Parathyroid adenoma (tissue), 2 donors: ENCODE measurements around the gene TRIM26.

Source experiments
- H2AFZ ChIP-seq: fragments of 300-600 bp; sonication (generic); one replicate; pipeline ENCODE4 v1.7.0; 2017; ENCODE audit warnings: antibody characterized with exemption, mild to moderate bottlenecking
- H3K27ac ChIP-seq: fragments of 300-600 bp; sonication (generic); one replicate; pipeline ENCODE4 v1.7.0; 2017
- H3K27me3 ChIP-seq: fragments of 300-600 bp; sonication (generic); one replicate; pipeline ENCODE4 v1.7.0; 2017; ENCODE audit warnings: low read length; ENCODE audit not compliant: control insufficient read depth, insufficient read depth
- H3K36me3 ChIP-seq: fragments of 300-600 bp; sonication (generic); one replicate; pipeline ENCODE4 v1.7.0; 2017; ENCODE audit warnings: low read length; ENCODE audit not compliant: control insufficient read depth, insufficient read depth
- H3K4me1 ChIP-seq: fragments of 300-600 bp; sonication (generic); one replicate; pipeline ENCODE4 v1.7.0; 2017; ENCODE audit warnings: control low read depth
- H3K4me2 ChIP-seq: fragments of 300-600 bp; sonication (generic); one replicate; pipeline ENCODE4 v1.7.0; 2017; ENCODE audit warnings: low read length
- H3K4me3 ChIP-seq: fragments of 300-600 bp; sonication (generic); one replicate; pipeline ENCODE4 v1.7.0; 2017; ENCODE audit warnings: low read depth, low read length
- H3K79me2 ChIP-seq: fragments of 300-600 bp; sonication (generic); one replicate; pipeline ENCODE4 v1.7.0; 2017; ENCODE audit warnings: control low read depth
- H3K9ac ChIP-seq: fragments of 300-600 bp; sonication (generic); one replicate; pipeline ENCODE4 v1.7.0; 2017; ENCODE audit warnings: mild to moderate bottlenecking
- H3K9me3 ChIP-seq: fragments of 300-600 bp; sonication (generic); one replicate; pipeline ENCODE4 v1.7.0; 2017; ENCODE audit warnings: low read length; ENCODE audit not compliant: control insufficient read depth
- CTCF ChIP-seq: fragments of 300-600 bp; sonication (generic); IDR thresholded peaks from one replicate; pipeline ENCODE4 v1.7.0; 2017; ENCODE audit warnings: antibody characterized with exemption, mild to moderate bottlenecking
- donor health status: primary hyperparathyroidism.

The TRIM26 gene

GRCh38 chr6:30214657-30214982 is 1.4 kb upstream of the TRIM26 start:
- H3K27me3 ChIP-seq = no peaks in the 10 kb centered on the region
- peak overlapping the region; percentile 97 for H3K4me3 ChIP-seq
- H3K4me1 ChIP-seq = peaks cover 6% of the 10 kb centered on the region
- TF ChIP-seq CTCF = no peak
- H3K9me3 ChIP-seq = no peaks in the 10 kb centered on the region
- H3K36me3 ChIP-seq = no peaks in the 10 kb centered on the region
- H3K4me2 ChIP-seq = peak overlapping the region; percentile 94
- H3K79me2 ChIP-seq = peaks cover 22% of the 10 kb centered on the region
- peak overlapping the region; percentile 96 for H2AFZ ChIP-seq
- no peak overlapping the region for H3K9ac ChIP-seq
- H3K27ac ChIP-seq = peak overlapping the region; percentile 91

- Histone ChIP-seq H3K27me3 (no peaks in the 10 kb centered on the region), H3K79me2 (peaks cover 27% of the 10 kb centered on the region), H3K27ac (peak overlapping the region; percentile 91), H3K9me3 (no peaks in the 10 kb centered on the region), H3K9ac (peak overlapping the region; percentile 1), H3K4me3 (peak overlapping the region; percentile 97), H3K36me3 (no peaks in the 10 kb centered on the region), H2AFZ (peak overlapping the region; percentile 96), H3K4me2 (peak overlapping the region; percentile 94), H3K4me1 (peaks cover 6% of the 10 kb centered on the region)
- no peak for TF ChIP-seq CTCF
These were observed 901 bp upstream of the TRIM26 start for GRCh38 chr6:30213957-30214656.

GRCh38 chr6:30213667-30213956 is 406 bp upstream of the TRIM26 start:
- H3K36me3 ChIP-seq = no peaks in the 10 kb centered on the region
- H3K4me3 ChIP-seq = peak overlapping the region; percentile 97
- peak overlapping the region; percentile 1 for H3K9ac ChIP-seq
- peak overlapping the region; percentile 96 for H2AFZ ChIP-seq
- peak overlapping the region; percentile 94 for H3K4me2 ChIP-seq
- peaks cover 28% of the 10 kb centered on the region for H3K79me2 ChIP-seq
- no peaks in the 10 kb centered on the region for H3K9me3 ChIP-seq
- TF ChIP-seq CTCF = no peak
- peaks cover 6% of the 10 kb centered on the region for H3K4me1 ChIP-seq
- H3K27me3 ChIP-seq = no peaks in the 10 kb centered on the region
- peak overlapping the region; percentile 91 for H3K27ac ChIP-seq

- Histone ChIP-seq H3K27ac (no peak overlapping the region), H3K79me2 (peaks cover 28% of the 10 kb centered on the region), H2AFZ (no peak overlapping the region), H3K4me1 (peaks cover 11% of the 10 kb centered on the region), H3K4me3 (peak overlapping the region; percentile 97), H3K4me2 (peak overlapping the region; percentile 94), H3K9me3 (no peaks in the 10 kb centered on the region), H3K9ac (no peak overlapping the region), H3K27me3 (no peaks in the 10 kb centered on the region), H3K36me3 (no peaks in the 10 kb centered on the region)
- TF ChIP-seq CTCF = no peak
These were observed 1.3 kb downstream of the TRIM26 start for GRCh38 chr6:30211899-30212298.

GRCh38 chr6:30211306-30211705 is 1.9 kb downstream of the TRIM26 start:
- no peak overlapping the region for H3K4me2 ChIP-seq
- H3K27ac ChIP-seq = no peak overlapping the region
- peaks cover 33% of the 10 kb centered on the region for H3K79me2 ChIP-seq
- H3K27me3 ChIP-seq = no peaks in the 10 kb centered on the region
- peaks cover 16% of the 10 kb centered on the region for H3K4me1 ChIP-seq
- H3K9me3 ChIP-seq = no peaks in the 10 kb centered on the region
- no peak overlapping the region for H3K4me3 ChIP-seq
- no peaks in the 10 kb centered on the region for H3K36me3 ChIP-seq
- no peak overlapping the region for H2AFZ ChIP-seq
- H3K9ac ChIP-seq = no peak overlapping the region
- no peak for TF ChIP-seq CTCF
